HG03571 (cell line): ENCODE measurements around the gene TIRAP.
"Not testable (repeated sequence)": the region's sequence is repeated elsewhere in the genome, so short reads cannot be mapped to it uniquely, and the experiment has no call there.

Experiments used
- ATAC-seq: cut with Tn5 transposase; IDR thresholded peaks from one replicate; pipeline ENCODE4 v1.9.1; 2021; ENCODE audit not compliant: unreplicated experiment

TIRAP gene

DNA sequence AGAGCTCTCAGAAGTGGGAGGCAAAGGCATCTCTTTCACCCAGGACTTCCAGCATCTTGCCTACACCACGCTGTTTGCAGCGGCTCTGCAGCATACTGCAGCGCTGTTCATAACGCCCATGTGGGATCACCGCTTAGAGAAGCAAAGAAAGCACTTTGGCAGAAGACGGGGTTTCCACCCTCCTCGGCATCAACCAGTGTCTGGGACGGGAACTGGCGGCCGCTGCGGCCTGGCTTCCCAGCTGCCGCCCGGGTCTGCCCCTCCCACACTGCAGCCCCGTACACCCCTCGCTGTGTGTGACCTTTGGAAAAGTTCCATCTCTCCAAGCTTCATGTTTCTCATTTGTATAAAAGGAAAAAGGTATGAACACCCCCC is 545 bp upstream of the TIRAP start:
- ATAC-seq: no peak

DNA sequence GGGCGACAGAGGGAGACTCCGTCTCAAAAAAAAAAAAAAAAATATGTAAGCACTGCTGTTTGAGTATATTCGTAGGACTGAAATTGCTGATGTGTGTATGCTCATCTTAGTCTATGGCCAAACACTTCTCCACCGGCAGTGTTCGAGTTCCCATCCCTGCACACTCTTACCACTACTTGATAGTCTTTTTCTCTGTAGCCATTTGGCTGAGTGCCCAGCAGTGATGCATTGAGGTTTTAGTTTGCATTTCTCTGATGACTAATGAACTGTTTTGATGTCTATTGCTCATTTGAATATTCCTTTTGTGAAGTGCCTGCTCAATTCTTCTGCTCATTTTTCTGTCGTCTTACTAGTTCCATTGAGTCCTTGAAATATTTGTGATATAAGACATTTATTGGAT is 1.9 kb downstream of the TIRAP start:
- peak; percentile 45 for ATAC-seq

DNA sequence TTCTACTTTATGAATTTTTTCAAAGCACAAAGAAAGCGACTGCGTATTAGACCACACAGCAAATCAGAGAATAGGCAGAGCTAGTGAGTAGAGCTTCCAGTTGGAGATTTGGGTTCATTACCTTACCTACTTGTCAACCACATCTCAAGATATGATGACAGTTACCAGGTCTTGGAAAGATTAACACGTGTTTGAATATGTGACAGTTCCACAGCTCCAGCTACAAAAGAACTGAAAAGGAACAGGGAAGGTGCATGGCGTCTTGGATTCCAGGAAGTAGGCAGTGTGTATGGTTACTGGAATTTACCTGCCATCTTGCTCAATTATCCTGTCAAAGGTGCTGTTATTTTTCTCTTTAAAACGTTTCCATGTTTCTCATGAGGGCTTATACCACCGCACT is 5.3 kb downstream of the TIRAP start:
- ATAC-seq: no peak

DNA sequence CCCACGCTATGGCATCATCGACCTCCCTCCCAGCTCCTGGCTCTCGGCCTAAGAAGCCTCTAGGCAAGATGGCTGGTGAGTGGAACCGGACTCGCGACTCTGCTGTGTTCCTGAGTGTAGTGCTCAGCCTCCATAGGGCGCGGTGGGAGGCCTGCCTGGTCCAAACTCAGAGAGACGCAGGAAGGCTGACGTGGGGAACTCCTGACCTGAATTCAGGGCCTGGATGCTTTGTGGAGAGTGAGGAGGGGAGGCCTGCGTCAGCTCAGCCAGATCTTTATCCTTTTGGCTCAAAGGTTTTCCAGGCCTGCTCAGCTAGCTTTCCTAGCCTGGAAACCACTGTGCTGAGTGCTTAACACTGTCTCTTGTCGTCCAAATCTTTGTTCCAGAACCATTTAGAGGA is 8.0 kb downstream of the TIRAP start:
- no peak for ATAC-seq

DNA sequence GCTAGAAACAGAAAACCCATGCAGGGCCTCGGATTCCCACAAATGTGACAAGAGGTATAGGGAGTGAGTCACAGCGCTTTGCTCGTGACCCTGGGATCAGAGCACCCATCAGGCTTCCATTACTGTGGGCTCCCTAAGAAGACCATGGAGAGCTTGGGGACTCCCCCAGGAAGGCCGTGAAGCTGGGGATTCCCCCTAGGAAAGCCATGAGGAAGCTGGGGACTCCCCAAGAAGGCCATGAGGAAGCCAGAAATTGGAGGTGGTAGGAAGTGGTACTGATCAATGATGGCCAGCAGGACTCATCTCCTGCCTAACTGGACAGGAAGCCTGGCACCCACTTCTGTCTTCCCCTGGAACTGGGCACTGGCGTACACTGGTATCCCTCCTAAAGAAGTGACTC is 10.8 kb downstream of the TIRAP start:
- no peak for ATAC-seq

DNA sequence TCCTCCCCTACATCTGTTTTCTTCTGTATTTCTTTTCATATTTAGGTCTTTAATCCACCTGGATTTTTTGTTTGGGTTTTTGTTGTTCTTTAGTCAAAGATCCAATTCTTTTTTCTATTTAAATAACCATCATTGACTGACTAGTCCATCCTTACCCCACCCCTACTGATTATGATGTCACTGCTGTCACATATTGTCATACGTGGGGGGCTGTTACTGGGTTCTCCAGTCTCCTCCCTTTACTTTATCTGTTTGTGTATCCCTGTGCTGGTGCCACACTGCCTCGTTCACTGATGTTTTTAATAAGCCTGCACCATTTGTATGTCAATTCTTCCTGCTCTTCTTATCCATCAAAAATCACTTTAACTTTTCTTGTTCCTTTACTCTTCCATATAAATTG is 14.1 kb downstream of the TIRAP start:
- ATAC-seq: no peak

DNA sequence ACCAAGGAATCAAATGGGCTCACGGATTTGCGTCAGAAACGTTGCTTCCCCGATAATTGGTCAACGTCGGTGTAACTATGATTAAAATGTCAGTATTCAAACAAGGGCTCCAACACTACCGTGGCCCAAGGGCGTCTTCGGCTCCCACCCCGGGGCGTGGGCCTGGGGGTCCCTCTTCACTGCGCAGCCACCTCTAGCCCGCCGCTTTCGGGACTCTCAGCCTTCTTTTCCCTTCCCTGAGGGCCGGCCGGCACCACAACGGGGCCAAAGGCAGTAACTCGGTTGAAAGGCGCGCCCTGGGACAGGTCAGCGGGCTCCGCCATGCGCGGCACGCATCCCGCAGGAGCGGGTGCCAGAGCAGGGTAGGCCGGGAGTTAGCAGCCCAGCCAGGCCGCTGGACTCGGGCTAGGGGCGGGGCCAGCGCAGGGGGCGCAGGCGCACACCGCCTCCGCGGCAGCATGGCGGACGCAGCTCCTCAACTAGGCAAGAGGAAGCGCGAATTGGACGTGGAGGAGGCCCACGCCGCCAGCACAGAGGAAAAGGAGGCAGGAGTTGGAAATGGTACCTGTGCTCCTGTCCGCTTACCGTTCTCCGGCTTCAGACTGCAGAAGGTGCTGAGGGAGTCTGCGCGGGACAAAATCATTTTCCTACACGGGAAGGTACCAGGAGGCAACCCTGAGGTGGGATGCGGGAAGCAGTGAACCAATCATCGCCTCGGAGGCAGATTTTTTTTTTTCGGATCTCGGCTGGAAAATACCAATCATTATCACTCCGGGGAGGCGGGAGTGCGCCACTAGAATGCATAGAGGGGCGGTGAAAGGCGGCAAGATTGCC is 20.9 kb downstream of the TIRAP start, which contains the start of gene DCPS:
DCPS (plus strand) TSS at position 438 of the 834 bp plus-strand sequence; CDS start at position 459, 21 bp downstream.
- ATAC-seq: peak; percentile 90

DNA sequence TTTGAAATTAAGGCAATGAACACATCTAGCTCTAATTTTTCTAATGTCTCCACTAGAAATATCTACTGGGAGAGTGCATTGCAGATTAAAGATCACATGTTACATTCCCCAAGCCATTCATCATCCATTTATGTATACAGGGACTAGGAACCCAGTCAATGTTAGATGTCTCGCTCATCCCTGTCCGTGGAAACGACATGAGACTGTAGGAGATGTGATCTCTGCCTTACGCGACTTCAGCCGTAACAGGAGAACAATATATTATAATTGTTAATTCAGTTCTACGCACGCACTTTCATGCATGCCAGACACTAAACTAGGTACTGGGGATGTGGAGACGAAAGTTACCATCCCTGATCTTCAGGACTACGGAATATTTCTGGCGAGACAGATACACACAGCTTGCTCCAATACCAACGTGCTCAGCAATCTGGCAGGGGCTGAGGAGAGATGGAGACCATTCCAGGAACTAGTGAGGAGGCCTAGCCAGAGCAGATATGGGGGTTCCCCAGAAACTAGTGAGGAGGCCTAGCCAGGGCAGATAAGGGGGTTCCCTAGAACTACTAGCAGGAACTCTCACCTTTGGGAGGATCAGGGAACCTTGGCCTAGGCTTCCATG is 21.7 kb downstream of the TIRAP start:
- ATAC-seq: peak; percentile 1

DNA sequence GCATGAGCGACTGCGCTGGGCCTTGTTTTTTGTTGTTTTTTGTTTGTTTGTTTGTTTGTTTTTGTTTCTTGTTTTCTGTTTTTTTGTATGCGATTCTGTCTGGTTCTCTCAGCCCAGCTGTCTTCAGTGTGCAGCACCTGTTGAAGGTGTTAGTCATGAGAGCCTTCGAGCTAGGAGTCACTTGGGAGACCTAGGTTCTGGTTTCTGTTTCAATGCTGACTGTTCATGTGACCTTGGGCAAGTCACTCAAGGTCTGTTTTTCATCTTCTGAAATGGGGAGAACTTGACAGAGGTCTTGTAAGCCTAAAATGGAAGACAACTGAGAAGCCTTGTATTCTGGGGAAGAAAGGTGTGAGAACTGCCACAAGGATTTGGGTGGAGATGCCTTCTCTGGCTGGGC is 22.8 kb downstream of the TIRAP start:
- ATAC-seq: peak; percentile 35

DNA sequence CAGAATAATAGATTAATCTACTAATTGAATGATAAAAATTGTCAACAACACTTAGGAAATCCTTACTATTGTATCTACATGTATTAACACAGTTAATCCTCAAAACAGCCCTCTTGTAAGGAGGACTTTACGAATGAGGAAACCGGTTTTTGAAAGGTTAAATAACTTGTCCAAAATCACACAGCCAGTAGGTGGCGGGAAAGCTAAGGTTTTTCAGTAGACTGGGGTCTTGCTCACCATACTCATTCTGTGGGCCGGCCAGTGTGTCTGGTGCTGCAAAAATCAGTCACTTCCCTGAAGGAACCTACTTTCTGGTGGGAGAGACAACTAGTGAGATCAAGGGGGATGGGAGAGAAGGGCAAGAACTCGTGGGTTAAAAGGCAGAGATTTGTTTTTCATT is 24.8 kb downstream of the TIRAP start:
- no peak for ATAC-seq

DNA sequence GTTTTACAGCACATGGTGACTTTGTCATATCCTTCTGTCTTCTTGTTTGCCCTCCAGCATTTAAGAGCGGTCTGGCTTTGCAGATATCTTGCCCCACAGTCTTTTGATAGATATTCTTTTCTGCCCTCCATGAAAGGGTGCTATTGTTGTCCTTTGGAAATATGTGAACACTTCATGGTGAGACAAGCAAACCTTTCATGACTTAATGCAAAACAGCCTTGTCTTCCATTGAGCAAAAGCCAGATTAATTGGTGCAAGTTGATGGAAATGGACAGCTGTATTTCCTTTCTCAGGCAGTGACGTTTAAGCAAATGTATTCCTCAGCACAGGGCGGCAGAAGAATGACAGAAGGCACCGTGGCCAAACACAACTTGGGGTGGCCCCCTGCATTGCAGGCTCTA is 25.4 kb downstream of the TIRAP start:
- ATAC-seq: no peak

DNA sequence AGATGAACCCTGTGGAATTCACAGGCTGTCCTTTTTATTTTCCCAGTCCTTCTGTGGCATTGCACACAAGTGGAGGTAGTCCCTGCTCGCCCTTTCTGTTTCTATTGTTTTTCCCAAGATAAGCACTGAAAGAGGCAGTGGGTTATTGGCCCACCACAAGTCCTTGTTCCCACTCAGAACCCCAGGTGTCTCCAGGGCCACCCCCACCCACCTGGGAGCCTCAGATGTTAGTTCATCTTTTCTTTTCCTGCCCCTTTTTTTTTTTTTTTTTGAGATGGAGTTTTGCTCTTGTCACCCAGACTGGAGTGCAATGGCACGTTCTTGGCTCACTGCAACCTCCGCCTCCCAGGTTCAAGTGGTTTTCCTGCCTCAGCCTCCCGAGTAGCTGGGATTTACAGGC is 25.9 kb downstream of the TIRAP start:
- not testable (repeated sequence) for ATAC-seq

DNA sequence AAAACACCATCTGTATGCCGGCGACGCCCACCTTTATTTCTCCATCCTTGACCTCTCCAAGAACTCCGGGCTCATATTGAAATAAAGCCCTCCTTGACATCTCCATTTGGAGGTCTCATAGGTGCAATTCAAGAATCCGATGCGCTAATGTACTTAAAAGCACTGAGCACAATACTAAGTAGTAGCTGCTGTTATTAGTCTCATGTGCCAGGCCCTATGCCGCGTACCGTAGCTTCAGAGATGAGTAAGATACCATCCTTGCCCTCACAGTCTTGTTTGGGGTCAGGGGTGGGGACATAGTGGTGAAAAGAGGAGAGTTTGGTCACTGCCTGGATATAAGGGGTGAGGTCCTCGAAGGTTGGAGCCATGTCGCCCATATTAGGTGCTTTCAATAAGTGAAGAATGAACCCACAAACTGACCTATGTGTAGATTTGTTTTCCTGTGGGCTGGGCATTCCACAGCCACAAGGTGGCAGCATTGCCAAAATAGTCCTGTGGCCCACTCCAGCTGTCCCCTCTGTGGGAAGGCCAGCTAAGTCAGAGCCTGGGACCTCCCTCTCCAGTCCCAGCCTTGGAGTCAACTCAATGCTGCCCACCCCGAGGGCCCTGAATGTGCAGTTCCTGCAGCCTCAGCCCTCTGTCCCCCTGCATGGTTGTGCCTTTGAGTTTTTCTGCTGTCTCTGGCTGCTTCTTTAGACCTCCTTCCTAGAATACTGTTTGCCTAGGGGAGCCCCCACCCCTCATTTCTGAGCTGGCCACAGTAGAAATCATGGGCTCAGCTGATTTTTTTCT is 27.5 kb downstream of the TIRAP start:
- ATAC-seq: peak; percentile 38

DNA sequence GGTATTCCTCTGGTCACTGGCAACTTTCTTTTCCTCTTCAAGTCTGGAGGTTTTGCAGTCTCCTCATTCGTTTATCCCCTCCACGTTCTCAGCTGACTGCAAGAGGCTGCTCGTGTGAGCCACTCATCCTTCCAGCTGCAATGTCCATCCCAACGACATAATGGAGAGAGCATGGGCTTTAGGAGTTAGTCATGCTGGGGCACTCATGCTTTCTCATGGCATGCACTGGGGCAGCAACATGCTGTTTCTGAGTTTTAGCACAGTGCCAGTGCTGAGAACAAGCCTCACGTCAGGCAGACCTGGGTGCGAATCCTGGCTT is 28.1 kb downstream of the TIRAP start:
- ATAC-seq: no peak

DNA sequence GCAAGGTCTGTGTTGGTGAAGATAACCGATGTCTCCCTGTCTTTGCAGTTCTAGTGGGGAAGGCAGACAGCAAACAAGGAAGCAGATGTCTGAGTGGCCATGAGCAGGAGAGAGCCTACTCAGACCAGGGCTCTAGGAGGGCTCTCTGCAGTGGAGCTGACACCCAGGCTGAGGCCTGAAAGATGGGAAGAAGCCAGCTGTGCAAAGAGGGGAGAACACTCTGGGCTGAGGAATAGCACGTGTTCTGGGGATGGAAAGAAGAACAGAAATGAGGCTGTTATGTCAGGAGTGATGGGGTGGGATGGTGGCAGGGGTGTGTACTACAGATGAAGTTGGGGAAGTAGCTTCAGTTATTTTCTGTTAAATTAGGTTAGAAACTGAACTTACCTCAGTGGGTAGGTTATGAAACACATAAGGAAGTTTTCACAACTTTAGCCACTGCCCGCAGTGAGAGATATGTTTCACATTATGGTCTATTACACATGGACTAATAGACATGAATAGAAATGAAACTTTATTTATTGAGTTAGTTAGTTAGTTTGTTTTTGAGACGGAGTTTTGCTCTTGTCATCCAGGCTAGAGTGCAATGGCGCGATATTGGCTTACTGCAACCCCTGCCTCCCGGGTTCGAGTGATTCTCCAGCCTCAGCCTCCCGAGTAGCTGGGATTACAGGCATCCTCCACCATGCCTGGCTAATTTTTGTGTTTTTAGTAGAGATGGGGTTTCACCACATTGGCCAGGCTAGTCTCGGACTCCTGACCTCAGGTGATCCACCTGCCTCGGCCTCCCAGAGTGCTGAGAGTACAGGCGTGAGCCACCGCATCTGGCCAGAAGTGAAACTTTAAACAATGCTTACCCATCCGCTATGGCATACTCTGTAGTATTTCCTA is 28.8 kb downstream of the TIRAP start:
- peak; percentile 84 for ATAC-seq

DNA sequence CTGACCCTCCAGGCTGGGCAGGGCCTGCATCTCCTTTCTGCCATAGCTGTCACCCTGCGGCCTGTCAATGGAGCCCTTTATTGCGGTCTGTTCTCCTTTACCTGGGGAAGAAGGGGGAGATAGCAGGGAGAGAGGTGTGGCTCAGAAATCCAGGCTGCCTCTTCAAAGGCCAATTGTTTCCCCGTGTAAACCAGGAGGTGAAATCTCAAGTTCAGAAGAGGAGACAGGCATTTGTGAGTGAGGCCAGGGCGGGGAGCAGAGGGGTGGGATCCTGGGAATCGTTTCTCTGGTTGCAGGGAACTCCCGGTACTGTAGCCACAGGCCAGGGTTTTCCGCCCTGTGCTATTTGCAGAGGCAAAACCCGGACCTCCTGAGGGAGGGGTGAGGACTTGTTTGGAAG is 30.1 kb downstream of the TIRAP start:
- ATAC-seq: no peak

DNA sequence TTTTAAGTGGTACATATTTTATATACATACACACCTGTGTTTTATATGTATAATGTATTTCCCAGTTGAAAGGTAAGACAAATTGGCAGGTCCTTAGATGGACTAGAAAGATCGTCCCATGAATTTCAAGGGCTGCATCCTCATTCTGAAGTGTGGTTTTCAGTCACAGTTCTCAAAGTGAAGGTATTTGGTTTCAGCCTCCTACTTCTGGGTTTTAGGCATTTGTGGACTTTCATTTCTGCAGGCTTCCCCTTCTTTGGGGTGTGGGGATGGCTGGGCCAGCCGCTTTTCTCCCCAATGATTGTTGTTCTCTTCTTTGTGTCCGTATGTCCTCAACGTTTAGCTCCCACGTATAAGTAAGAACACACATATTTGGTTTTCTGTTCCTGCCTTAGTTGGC is 30.9 kb downstream of the TIRAP start:
- no peak for ATAC-seq

DNA sequence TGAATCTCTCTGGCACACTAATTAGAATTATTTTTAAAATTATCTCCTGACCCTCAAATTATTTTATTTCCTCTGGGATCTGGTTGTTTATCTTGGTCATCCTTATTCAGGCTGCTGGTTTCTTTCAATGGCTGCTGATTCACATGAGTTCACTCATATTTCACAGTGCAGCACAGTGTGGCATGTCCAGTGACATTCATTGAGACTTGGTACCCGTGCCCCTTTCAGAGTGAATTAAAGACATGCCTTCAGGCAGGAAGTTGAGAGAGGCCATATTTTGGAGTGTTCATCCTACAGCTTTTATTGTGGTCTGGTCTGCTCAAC is 34.5 kb downstream of the TIRAP start:
- ATAC-seq: no peak

DNA sequence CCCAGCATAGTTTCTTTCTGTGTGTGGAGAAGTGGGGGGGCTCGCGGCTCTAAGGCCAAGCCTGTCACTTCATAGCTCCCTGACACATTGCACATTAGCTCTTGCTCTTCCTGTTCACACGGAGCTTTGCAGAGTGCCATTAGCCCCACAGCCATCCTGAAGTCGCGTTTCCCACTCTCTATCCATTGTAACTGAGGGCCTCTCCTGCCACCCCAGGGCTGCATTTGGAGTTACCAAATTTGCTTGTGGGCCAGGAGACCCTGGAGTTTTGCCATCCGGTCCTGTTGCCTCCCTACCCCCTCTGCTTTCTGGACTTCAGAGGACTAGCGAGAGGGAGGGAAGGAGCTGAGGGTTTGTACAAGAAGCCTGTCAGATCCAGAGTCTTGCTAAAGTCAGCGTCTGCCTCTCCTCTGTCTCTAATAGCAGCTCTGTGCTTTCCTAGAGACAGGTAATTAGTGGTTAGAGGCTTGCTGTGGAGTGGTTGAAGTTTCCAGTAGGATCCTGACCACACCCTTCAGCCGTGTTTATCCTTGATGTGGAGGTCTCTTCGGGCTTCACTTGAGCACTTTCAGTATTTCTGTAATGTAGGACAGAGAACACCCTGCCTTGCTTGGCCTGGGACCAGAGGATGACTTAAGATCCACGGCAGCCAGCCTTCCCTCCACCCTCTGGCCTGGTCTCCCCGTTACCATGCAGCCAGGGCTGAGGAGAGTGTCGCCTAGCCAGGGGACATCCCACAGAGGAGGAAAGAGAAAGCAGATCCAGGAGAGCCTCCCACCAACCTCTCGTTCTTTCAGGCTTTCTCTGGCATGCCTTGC is 35.1 kb downstream of the TIRAP start:
- peak; percentile 28 for ATAC-seq
